Naive B cell (primary cell): ENCODE measurements around the gene ATP5F1D. TPM values are rescaled to one million over a fixed set of nuclear protein-coding genes. Genes with fewer than 3 reads are reported as not detected.

Experiments
- ATAC-seq, 2 donors: fragments of 150-1000 bp; cut with Tn5 transposase; 2 replicates each; pipeline ENCODE4 v1.10.0; 2021; ENCODE audit warnings: low read depth in 2 of 2, mild to moderate bottlenecking in 2 of 2, moderate library complexity in 2 of 2
- DNase-seq: peaks from one replicate; pipeline ENCODE4 v3.0.0; 2022
- H3K27ac Mint-ChIP-seq, 6 donors: one replicate each; pipeline ENCODE4 v1.8.0; 2020 to 2022; ENCODE audit warnings: mild to moderate bottlenecking in 6 of 6, mixed read lengths in 6 of 6, moderate library complexity in 5 of 6, inconsistent platforms in 2 of 6
- H3K27me3 Mint-ChIP-seq, 3 donors: one replicate each; pipeline ENCODE4 v1.8.0; 2021 to 2022; ENCODE audit warnings: mixed read lengths in 3 of 3, mild to moderate bottlenecking in 1 of 3
- H3K36me3 Mint-ChIP-seq, 2 donors: one replicate each; pipeline ENCODE4 v1.8.0; 2020 to 2022; ENCODE audit warnings: mixed read lengths in 2 of 2, inconsistent platforms in 1 of 2, mild to moderate bottlenecking in 1 of 2
- H3K4me1 Mint-ChIP-seq, 3 donors: one replicate each; pipeline ENCODE4 v1.8.0; 2020 to 2022; ENCODE audit warnings: mixed read lengths in 3 of 3, inconsistent platforms in 1 of 3, mild to moderate bottlenecking in 1 of 3, moderate library complexity in 1 of 3
- H3K4me3 Mint-ChIP-seq, 8 donors: one replicate each; pipeline ENCODE4 v1.8.0; 2020 to 2022; ENCODE audit warnings: mild to moderate bottlenecking in 8 of 8, mixed read lengths in 8 of 8, moderate library complexity in 8 of 8, inconsistent platforms in 2 of 8
- H3K9me3 Mint-ChIP-seq, 7 donors: one replicate each; pipeline ENCODE4 v1.8.0; 2020 to 2022; ENCODE audit warnings: mixed read lengths in 7 of 7, mild to moderate bottlenecking in 5 of 7, inconsistent platforms in 2 of 7, moderate library complexity in 1 of 7
- polyA plus RNA-seq, 6 donors: library from polyadenylated mRNA; unstranded; fragments of 300-500 nt; fragmentation: Illumina TruSeq; gene quantifications; one replicate each; pipeline ENCODE4 v1.2.3, GENCODE V29; 2021; ENCODE audit warnings: low read depth in 6 of 6

ATP5F1D gene
- polyA plus RNA-seq, 6 donors from 2014 or later, result 132 to 222 (median 199) TPM

GRCh38 chr19:1224847-1225246, 16.7 kb upstream of the ATP5F1D start:
- ATAC-seq (no peak), DNase-seq (no peak)
- no peaks in the 10 kb centered on the region for H3K27me3 Mint-ChIP-seq
- no peaks in the 10 kb centered on the region for H3K36me3 Mint-ChIP-seq
- H3K4me3 Mint-ChIP-seq, result no peak overlapping the region
- H3K9me3 Mint-ChIP-seq, result no peaks in the 10 kb centered on the region
- no peak overlapping the region for H3K27ac Mint-ChIP-seq
- no peaks in the 10 kb centered on the region for H3K4me1 Mint-ChIP-seq

- Mint-ChIP-seq H3K4me3 (no peak overlapping the region), H3K9me3 (no peaks in the 10 kb centered on the region), H3K27ac (no peak overlapping the region), H3K36me3 (no peaks in the 10 kb centered on the region), H3K27me3 (no peaks in the 10 kb centered on the region), H3K4me1 (no peaks in the 10 kb centered on the region)
- DNase-seq, result no peak
- no peak for ATAC-seq
Measured at GRCh38 chr19:1225440-1226226, 15.9 kb upstream of the ATP5F1D start.

DNA sequence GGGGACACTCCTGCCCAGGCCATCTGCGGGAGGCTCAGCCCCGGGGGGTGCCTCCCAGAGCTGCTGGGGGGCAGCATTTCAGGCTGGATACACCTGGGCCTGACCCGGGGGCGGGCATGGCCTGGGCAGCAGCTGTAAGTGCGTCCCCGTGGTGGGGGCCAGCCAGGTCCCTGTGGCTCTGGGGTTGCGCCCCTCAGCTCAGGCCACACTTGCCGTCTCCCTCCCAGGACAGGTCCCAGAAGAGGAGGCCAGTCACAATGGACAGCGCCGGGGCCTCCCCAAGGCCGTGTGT, 15.4 kb upstream of the ATP5F1D start:
- ATAC-seq (no peak), DNase-seq (no peak)
- Mint-ChIP-seq H3K9me3 (no peaks in the 10 kb centered on the region), H3K4me1 (no peaks in the 10 kb centered on the region), H3K36me3 (no peaks in the 10 kb centered on the region), H3K4me3 (no peak overlapping the region), H3K27ac (no peak overlapping the region), H3K27me3 (no peaks in the 10 kb centered on the region)

GRCh38 chr19:1226522-1227303, 14.8 kb upstream of the ATP5F1D start:
- Mint-ChIP-seq H3K27ac (peak overlapping the region in 1 of 6 donors; percentile 38), H3K36me3 (no peaks in the 10 kb centered on the region), H3K27me3 (no peaks in the 10 kb centered on the region), H3K4me1 (no peaks in the 10 kb centered on the region), H3K9me3 (no peaks in the 10 kb centered on the region), H3K4me3 (no peak overlapping the region)
- ATAC-seq, result no peak
- no peak for DNase-seq

DNA sequence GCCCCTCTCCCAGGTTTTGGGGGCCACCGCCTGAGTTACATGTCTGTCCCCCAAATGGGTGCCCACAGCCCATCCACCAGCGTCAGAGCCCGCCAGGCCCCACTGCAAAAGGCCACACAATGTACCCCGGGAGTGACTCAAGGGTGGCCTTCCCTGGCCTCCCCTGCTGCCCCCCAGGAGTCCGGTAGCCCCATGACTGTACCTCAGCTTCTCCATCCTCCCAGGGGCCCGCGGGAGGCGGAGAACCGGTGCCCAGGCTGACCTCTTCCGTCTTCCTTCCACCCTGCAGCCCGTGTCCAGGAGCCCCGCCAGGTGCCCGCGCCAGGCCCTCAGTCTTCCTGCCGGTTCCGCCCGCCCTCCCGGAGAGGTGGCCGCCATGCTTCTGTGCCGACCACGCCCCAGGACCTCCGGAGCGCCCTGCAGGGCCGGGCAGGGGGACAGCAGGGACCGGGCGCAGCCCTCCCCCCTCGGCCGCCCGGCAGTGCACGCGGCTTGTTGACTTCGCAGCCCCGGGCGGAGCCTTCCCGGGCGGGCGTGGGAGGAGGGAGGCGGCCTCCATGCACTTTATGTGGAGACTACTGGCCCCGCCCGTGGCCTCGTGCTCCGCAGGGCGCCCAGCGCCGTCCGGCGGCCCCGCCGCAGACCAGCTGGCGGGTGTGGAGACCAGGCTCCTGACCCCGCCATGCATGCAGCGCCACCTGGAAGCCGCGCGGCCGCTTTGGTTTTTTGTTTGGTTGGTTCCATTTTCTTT, 14.1 kb upstream of the ATP5F1D start:
- no peak overlapping the region for H3K4me3 Mint-ChIP-seq
- H3K9me3 Mint-ChIP-seq, result no peaks in the 10 kb centered on the region
- no peaks in the 10 kb centered on the region for H3K4me1 Mint-ChIP-seq
- H3K27me3 Mint-ChIP-seq, result no peaks in the 10 kb centered on the region
- peak overlapping the region in 1 of 6 donors; percentile 38 for H3K27ac Mint-ChIP-seq
- DNase-seq, result no peak
- ATAC-seq, result no peak
- H3K36me3 Mint-ChIP-seq, result no peaks in the 10 kb centered on the region

GRCh38 chr19:1228161-1228957, 13.2 kb upstream of the ATP5F1D start:
- ATAC-seq (no peak), DNase-seq (no peak)
- no peaks in the 10 kb centered on the region for H3K27me3 Mint-ChIP-seq
- no peaks in the 10 kb centered on the region for H3K36me3 Mint-ChIP-seq
- H3K9me3 Mint-ChIP-seq, result no peaks in the 10 kb centered on the region
- no peak overlapping the region for H3K27ac Mint-ChIP-seq
- no peaks in the 10 kb centered on the region for H3K4me1 Mint-ChIP-seq
- no peak overlapping the region for H3K4me3 Mint-ChIP-seq

GRCh38 chr19:1229056-1229923, 12.3 kb upstream of the ATP5F1D start:
- no peaks in the 10 kb centered on the region for H3K4me1 Mint-ChIP-seq
- DNase-seq (no peak), ATAC-seq (no peak)
- H3K27me3 Mint-ChIP-seq, result no peaks in the 10 kb centered on the region
- no peak overlapping the region for H3K27ac Mint-ChIP-seq
- no peaks in the 10 kb centered on the region for H3K36me3 Mint-ChIP-seq
- H3K9me3 Mint-ChIP-seq, result no peaks in the 10 kb centered on the region
- H3K4me3 Mint-ChIP-seq, result no peak overlapping the region

- H3K27ac Mint-ChIP-seq, result peak overlapping the region in 1 of 6 donors; percentile 42
- DNase-seq (no peak), ATAC-seq (no peak)
- H3K4me1 Mint-ChIP-seq, result no peaks in the 10 kb centered on the region
- H3K27me3 Mint-ChIP-seq, result no peaks in the 10 kb centered on the region
- H3K9me3 Mint-ChIP-seq, result no peaks in the 10 kb centered on the region
- H3K36me3 Mint-ChIP-seq, result no peaks in the 10 kb centered on the region
- H3K4me3 Mint-ChIP-seq, result no peak overlapping the region
Measured at GRCh38 chr19:1229924-1230782, 11.4 kb upstream of the ATP5F1D start.

DNA sequence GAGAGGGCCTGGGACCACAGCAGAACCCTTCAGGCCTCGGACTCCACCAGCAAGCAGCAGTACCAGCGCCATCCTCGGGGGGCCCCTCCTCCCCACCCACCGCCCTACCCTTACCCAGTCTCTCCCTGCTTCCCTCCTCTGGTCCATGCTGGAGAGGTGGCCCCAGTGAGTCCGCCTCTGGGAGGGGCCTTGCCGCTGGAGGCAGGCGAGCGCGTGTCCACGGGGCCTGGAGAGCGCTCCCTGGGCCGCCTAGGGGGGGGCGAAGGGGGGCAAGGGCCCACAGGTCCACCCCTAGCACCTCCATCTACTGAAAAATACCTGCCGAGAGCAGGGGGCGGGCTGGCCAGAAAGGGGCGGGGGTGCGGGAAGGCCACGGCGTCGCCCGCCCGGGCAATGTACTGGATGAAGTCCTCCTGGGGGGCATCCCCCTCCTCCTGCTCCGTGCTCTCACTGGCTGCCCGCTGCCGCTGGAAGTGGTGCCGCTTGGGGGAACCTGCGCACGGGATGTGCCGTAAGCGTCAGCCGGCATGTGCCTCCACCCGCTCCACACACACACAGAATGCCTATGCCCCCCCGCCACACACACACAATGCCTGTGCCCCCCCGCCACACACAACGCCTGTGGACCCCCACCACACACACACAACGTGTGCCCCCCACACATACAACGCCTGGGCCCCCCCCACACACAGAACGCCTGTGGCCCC, 10.6 kb upstream of the ATP5F1D start:
- no peak for ATAC-seq
- no peak overlapping the region for H3K4me3 Mint-ChIP-seq
- H3K27me3 Mint-ChIP-seq, result no peaks in the 10 kb centered on the region
- H3K36me3 Mint-ChIP-seq, result no peaks in the 10 kb centered on the region
- DNase-seq, result no peak
- H3K9me3 Mint-ChIP-seq, result no peaks in the 10 kb centered on the region
- no peak overlapping the region for H3K27ac Mint-ChIP-seq
- H3K4me1 Mint-ChIP-seq, result no peaks in the 10 kb centered on the region

GRCh38 chr19:1231729-1232637, 9.6 kb upstream of the ATP5F1D start:
- Mint-ChIP-seq H3K4me1 (no peaks in the 10 kb centered on the region), H3K4me3 (no peak overlapping the region), H3K27me3 (no peaks in the 10 kb centered on the region), H3K9me3 (no peaks in the 10 kb centered on the region), H3K27ac (peak overlapping the region in 1 of 6 donors; percentile 86), H3K36me3 (no peaks in the 10 kb centered on the region)
- DNase-seq, result no peak
- no peak for ATAC-seq

- Mint-ChIP-seq H3K4me1 (no peaks in the 10 kb centered on the region), H3K36me3 (no peaks in the 10 kb centered on the region), H3K27me3 (no peaks in the 10 kb centered on the region), H3K27ac (peak overlapping the region in 1 of 6 donors; percentile 82), H3K4me3 (peak overlapping the region in 1 of 8 donors; percentile 21), H3K9me3 (no peaks in the 10 kb centered on the region)
- DNase-seq, result no peak
- ATAC-seq, result no peak
Measured at GRCh38 chr19:1232652-1233072, 8.9 kb upstream of the ATP5F1D start.
